HepG2 (cell line): ENCODE results near the gene MUTYH. TPM values are rescaled to one million over a fixed set of nuclear protein-coding genes. Genes with fewer than 3 reads are reported as not detected.

Experiments
- EED ChIP-seq: sonication (generic); formaldehyde crosslinking; IDR thresholded peaks from 2 replicates; pipeline ENCODE4 v1.5.0; 2020; ENCODE audit warnings: mild to moderate bottlenecking, missing genetic modification reagents
- HOXA5 ChIP-seq: sonication (generic); formaldehyde crosslinking; IDR thresholded peaks from 2 replicates; pipeline ENCODE4 v1.4.0; 2020; ENCODE audit warnings: missing genetic modification reagents
- KMT2B ChIP-seq: IDR thresholded peaks from 2 replicates; pipeline ENCODE4 v1.6.1; 2016; ENCODE audit warnings: missing genetic modification reagents, missing compliant biosample characterization
- NCOA2 ChIP-seq: sonication (generic); formaldehyde crosslinking; IDR thresholded peaks from 2 replicates; pipeline ENCODE4 v1.8.0; 2022; ENCODE audit warnings: inconsistent platforms
- NR0B2 ChIP-seq: sonication (generic); formaldehyde crosslinking; IDR thresholded peaks from 2 replicates; pipeline ENCODE4 v1.4.0; 2020; ENCODE audit warnings: mild to moderate bottlenecking, missing genetic modification reagents
- SRSF4 ChIP-seq: fragments of 200-400 bp; formaldehyde crosslinking; IDR thresholded peaks from one replicate; pipeline ENCODE4 v1.6.1; 2018; ENCODE audit warnings: mild to moderate bottlenecking, low read depth, low read length, moderate library complexity; ENCODE audit not compliant: poor library complexity, severe bottlenecking
- TARDBP ChIP-seq: sonication (generic); formaldehyde crosslinking; IDR thresholded peaks from 2 replicates; pipeline ENCODE4 v1.8.0; 2022; ENCODE audit warnings: mild to moderate bottlenecking, missing genetic modification reagents
- TOE1 ChIP-seq: sonication (generic); formaldehyde crosslinking; IDR thresholded peaks from 2 replicates; pipeline ENCODE4 v1.4.0; 2020; ENCODE audit warnings: mild to moderate bottlenecking, missing genetic modification reagents
- ZBTB4 ChIP-seq: sonication (generic); formaldehyde crosslinking; IDR thresholded peaks from 2 replicates; pipeline ENCODE4 v1.4.0; 2020; ENCODE audit warnings: missing genetic modification reagents, mild to moderate bottlenecking, borderline replicate concordance
- ZZZ3 ChIP-seq: sonication (generic); formaldehyde crosslinking; IDR thresholded peaks from 2 replicates; pipeline ENCODE4 v1.4.0; 2020; ENCODE audit warnings: missing genetic modification reagents, mild to moderate bottlenecking, borderline replicate concordance
- polyA plus RNA-seq, 8 experiments: library from polyadenylated mRNA; depleted of rRNA in 3 of 8; stranded (reverse) in 7 of 8; unstranded in 1 of 8; fragments of >200 nt; fragmentation: Illumina TruSeq in 4 of 8; extraction: Trizol in 4 of 8; gene quantifications; 2 replicates each; pipeline versions ENCODE4 v1.2.1 to v1.2.3, GENCODE V29; 2011 to 2016; ENCODE audit warnings: low read depth in 4 of 8, missing spikeins in 1 of 8, mixed read lengths in 1 of 8; ENCODE audit not compliant: insufficient read depth in 1 of 8
- total RNA-seq, 5 experiments: library from RNA; depleted of rRNA; stranded (reverse); fragments of >200 nt; fragmentation: Illumina TruSeq; extraction: Trizol; gene quantifications; 2 replicates each; pipeline ENCODE4 v1.2.3, GENCODE V29; 2016; ENCODE audit warnings: low read depth in 1 of 5
- TF ChIP-seq, protein P1 (sequence below): sonication (generic); formaldehyde crosslinking; IDR thresholded peaks from 2 replicates; pipeline ENCODE4 v1.9.0; 2021; ENCODE audit warnings: missing genetic modification reagents, borderline replicate concordance
- TF ChIP-seq, protein P2 (sequence below): sonication (generic); formaldehyde crosslinking; IDR thresholded peaks from 2 replicates; pipeline ENCODE4 v1.5.0; 2020; ENCODE audit warnings: missing genetic modification reagents
- TF ChIP-seq, protein P3 (sequence below): sonication (generic); formaldehyde crosslinking; IDR thresholded peaks from 2 replicates; pipeline ENCODE4 v1.9.0; 2021; ENCODE audit warnings: missing genetic modification reagents, mild to moderate bottlenecking, borderline replicate concordance
- TF ChIP-seq, protein P4 (sequence below): sonication (generic); formaldehyde crosslinking; IDR thresholded peaks from 2 replicates; pipeline ENCODE4 v1.4.0; 2020; ENCODE audit warnings: mild to moderate bottlenecking, missing genetic modification reagents, borderline replicate concordance
- TF ChIP-seq, protein P5 (sequence below): sonication (generic); formaldehyde crosslinking; IDR thresholded peaks from 2 replicates; pipeline ENCODE4 v1.5.1; 2020; ENCODE audit warnings: mild to moderate bottlenecking, missing genetic modification reagents, moderate library complexity

MUTYH gene
- total and polyA plus RNA-seq, 2 of the 13 experiments (the other 11 are each of a cell fraction or from before 2014, with no cell fraction given), result 16.3 to 17.1 TPM

DNA sequence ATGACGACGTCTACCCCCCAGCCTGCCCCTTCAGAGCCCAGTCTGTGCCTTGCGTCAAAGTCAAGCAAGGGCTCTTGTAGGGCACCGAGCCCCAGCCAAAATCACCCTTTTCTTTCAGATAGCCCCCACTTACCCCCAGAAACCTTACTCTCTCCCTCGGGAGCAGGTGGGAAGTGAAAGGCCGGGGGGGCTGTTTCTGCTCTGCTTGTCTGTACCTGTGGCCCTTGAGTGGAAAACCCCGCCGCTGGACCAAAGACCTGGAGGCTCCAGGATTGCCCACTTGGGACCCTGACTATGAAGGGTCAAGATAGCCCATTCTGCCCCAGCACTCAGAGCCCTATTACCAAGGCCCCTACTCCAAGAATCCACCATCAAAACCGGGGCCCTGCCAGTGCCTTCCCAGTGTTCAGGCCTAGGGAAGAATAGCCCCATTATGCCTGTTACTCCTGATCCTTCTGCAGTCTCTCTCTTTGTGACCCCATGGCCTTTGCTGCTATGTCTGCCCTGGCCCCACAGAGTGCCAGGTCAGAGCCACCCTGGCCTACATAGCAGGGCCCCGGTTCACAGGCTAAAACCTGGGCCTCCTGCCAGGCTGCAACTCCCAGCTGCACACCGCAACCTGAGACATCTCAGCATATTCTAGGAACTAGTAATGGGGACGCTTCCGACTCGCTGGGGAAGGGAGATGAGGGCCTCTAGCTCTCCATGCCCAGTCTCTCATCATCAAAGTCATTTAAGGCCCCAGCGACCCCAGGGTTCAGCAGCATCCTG is 35.7 kb downstream of the MUTYH start (continued):
- TF ChIP-seq, protein P1, sequence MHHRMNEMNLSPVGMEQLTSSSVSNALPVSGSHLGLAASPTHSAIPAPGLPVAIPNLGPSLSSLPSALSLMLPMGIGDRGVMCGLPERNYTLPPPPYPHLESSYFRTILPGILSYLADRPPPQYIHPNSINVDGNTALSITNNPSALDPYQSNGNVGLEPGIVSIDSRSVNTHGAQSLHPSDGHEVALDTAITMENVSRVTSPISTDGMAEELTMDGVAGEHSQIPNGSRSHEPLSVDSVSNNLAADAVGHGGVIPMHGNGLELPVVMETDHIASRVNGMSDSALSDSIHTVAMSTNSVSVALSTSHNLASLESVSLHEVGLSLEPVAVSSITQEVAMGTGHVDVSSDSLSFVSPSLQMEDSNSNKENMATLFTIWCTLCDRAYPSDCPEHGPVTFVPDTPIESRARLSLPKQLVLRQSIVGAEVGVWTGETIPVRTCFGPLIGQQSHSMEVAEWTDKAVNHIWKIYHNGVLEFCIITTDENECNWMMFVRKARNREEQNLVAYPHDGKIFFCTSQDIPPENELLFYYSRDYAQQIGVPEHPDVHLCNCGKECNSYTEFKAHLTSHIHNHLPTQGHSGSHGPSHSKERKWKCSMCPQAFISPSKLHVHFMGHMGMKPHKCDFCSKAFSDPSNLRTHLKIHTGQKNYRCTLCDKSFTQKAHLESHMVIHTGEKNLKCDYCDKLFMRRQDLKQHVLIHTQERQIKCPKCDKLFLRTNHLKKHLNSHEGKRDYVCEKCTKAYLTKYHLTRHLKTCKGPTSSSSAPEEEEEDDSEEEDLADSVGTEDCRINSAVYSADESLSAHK (CRISPR knock-in tag), result no peak
- TF ChIP-seq TARDBP (no peak), ZBTB4 (0 out of 2 replicates have a peak, but pooled peaks have one; percentile 48), ZZZ3 (0 out of 2 replicates have a peak, but pooled peaks have one; percentile 34), NR0B2 (peak; percentile 18; the same call in 1 of the 2 replicates), KMT2B (CRISPR knock-in tag) (no peak), NCOA2 (no peak; the same call in 1 of the 2 replicates), TOE1 (CRISPR knock-in tag) (no peak), HOXA5 (CRISPR knock-in tag) (no peak), EED (CRISPR knock-in tag) (no peak), SRSF4 (no peak)
- TF ChIP-seq, protein P2, sequence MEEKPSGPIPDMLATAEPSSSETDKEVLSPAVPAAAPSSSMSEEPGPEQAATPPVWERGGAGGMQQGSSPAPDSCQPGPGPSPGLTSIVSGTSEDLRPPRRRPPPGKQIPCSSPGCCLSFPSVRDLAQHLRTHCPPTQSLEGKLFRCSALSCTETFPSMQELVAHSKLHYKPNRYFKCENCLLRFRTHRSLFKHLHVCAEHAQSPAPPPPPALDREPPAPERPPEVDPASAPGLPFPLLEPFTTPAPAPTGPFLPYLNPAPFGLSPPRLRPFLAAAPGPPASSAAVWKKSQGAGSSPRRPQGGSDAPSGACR, result peak; percentile 63; the same call in 1 of the 2 replicates
- TF ChIP-seq, protein P3, sequence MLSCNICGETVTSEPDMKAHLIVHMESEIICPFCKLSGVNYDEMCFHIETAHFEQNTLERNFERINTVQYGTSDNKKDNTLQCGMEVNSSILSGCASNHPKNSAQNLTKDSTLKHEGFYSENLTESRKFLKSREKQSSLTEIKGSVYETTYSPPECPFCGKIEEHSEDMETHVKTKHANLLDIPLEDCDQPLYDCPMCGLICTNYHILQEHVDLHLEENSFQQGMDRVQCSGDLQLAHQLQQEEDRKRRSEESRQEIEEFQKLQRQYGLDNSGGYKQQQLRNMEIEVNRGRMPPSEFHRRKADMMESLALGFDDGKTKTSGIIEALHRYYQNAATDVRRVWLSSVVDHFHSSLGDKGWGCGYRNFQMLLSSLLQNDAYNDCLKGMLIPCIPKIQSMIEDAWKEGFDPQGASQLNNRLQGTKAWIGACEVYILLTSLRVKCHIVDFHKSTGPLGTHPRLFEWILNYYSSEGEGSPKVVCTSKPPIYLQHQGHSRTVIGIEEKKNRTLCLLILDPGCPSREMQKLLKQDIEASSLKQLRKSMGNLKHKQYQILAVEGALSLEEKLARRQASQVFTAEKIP (CRISPR knock-in tag), result no peak
- TF ChIP-seq, protein P4, sequence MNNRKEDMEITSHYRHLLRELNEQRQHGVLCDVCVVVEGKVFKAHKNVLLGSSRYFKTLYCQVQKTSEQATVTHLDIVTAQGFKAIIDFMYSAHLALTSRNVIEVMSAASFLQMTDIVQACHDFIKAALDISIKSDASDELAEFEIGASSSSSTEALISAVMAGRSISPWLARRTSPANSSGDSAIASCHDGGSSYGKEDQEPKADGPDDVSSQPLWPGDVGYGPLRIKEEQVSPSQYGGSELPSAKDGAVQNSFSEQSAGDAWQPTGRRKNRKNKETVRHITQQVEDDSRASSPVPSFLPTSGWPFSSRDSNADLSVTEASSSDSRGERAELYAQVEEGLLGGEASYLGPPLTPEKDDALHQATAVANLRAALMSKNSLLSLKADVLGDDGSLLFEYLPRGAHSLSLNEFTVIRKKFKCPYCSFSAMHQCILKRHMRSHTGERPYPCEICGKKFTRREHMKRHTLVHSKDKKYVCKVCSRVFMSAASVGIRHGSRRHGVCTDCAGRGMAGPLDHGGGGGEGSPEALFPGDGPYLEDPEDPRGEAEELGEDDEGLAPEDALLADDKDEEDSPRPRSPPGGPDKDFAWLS (CRISPR knock-in tag), result no peak
- TF ChIP-seq, protein P5, sequence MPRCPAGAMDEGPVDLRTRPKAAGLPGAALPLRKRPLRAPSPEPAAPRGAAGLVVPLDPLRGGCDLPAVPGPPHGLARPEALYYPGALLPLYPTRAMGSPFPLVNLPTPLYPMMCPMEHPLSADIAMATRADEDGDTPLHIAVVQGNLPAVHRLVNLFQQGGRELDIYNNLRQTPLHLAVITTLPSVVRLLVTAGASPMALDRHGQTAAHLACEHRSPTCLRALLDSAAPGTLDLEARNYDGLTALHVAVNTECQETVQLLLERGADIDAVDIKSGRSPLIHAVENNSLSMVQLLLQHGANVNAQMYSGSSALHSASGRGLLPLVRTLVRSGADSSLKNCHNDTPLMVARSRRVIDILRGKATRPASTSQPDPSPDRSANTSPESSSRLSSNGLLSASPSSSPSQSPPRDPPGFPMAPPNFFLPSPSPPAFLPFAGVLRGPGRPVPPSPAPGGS (CRISPR knock-in tag), result no peak
